Thymus (tissue), 11 donors: ENCODE results near the gene HTATSF1. TPM values are rescaled to one million over a fixed set of nuclear protein-coding genes. Genes with fewer than 3 reads are reported as not detected.

ENCODE experiments used
- DNase-seq, 9 donors: peaks; one replicate each; pipeline ENCODE4 v3.0.0-alpha.2; 2013; ENCODE audit warnings: low spot score in 9 of 9, low read depth in 6 of 9, missing footprints in 1 of 9
- H3K27ac ChIP-seq, 2 donors: one replicate each; pipeline ENCODE4 v1.5.1; 2013; ENCODE audit warnings: control low read depth in 1 of 2, low read depth in 1 of 2, low read length in 1 of 2, mild to moderate bottlenecking in 1 of 2, moderate library complexity in 1 of 2
- H3K27me3 ChIP-seq, 2 donors: one replicate each; pipeline ENCODE4 v1.5.1; 2013; ENCODE audit warnings: low read length in 1 of 2; ENCODE audit not compliant: control insufficient read depth in 2 of 2, insufficient read depth in 1 of 2
- H3K36me3 ChIP-seq, 2 donors: one replicate each; pipeline ENCODE4 v1.5.1; 2013; ENCODE audit warnings: low read length in 1 of 2, mild to moderate bottlenecking in 1 of 2, moderate library complexity in 1 of 2; ENCODE audit not compliant: control insufficient read depth in 2 of 2, insufficient read depth in 2 of 2
- H3K4me1 ChIP-seq, 2 donors: one replicate each; pipeline ENCODE4 v1.5.1; 2013; ENCODE audit warnings: low read length in 2 of 2; ENCODE audit not compliant: control insufficient read depth in 2 of 2, insufficient read depth in 2 of 2
- H3K4me3 ChIP-seq, 2 donors: one replicate each; pipeline ENCODE4 v1.5.1; 2013; ENCODE audit warnings: low read length in 2 of 2, control low read depth in 1 of 2, mild to moderate bottlenecking in 1 of 2
- H3K9me3 ChIP-seq, 2 donors: one replicate each; pipeline ENCODE4 v1.5.1; 2013; ENCODE audit warnings: low read length in 1 of 2, mild to moderate bottlenecking in 1 of 2; ENCODE audit not compliant: control insufficient read depth in 2 of 2, insufficient read depth in 1 of 2
- WGBS: extraction: QIAGEN DNeasy Blood & Tissue Kit; methylation state at CpG from one replicate; pipeline ENCODE4 v1.1.7; 2013; 5-methylcytosine and 5-hydroxymethylcytosine counted together
- polyA plus RNA-seq: library from polyadenylated mRNA; stranded (reverse); fragments of 200-250 nt; gene quantifications from one replicate; pipeline ENCODE4 v1.2.3, GENCODE V29; 2013
- total RNA-seq: library from RNA; stranded (reverse); fragments of 120-200 nt; gene quantifications from one replicate; pipeline ENCODE4 v1.2.4, GENCODE V29; 2013
- donor health status: healthy.

The HTATSF1 gene
- total and polyA plus RNA-seq, 2 donors, result 36.5 to 48.7 TPM

- Histone ChIP-seq H3K27me3 (no peaks in the 10 kb centered on the region), H3K4me3 (no peak overlapping the region), H3K4me1 (no peaks in the 10 kb centered on the region), H3K36me3 (no peaks in the 10 kb centered on the region), H3K9me3 (no peaks in the 10 kb centered on the region), H3K27ac (no peak overlapping the region)
- no peak for DNase-seq
- 81% methylated on average over 2 of the region's 2 CpGs for WGBS
Measured at GRCh38 chrX:136525738-136526606, 28.6 kb downstream of the HTATSF1 start.

DNA sequence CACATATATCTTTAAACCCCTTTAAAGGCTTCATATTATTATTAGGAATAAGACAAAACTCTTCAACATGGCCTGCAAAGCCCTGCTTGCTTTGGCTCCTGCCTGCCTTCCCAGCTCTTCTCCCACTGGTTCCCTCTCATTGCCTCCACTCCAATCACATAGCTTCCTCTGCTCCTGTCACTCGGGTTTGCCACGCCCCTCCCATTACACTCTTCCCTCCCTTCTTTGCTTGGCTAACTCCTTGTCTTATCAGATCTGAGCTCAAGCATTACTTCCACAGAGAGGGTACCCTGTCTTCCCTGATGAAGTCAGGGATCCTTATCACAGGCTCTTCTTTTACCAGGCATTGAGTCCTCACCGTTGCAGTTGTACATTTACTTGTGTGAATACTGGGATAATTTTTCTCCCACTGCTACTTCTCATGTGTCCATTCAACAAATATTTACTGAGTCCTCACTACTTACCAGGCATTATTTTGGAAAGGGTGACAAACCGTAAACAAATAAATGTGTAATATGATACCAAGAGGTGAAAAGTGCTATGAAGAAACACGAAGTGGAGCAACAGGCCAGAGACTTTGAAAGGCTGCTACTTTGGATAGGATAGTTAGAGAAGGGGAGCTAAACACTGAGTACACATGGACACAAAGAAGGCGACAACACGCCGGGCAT lies 31.4 kb downstream of the HTATSF1 start:
- Histone ChIP-seq H3K9me3 (no peaks in the 10 kb centered on the region), H3K4me3 (no peak overlapping the region), H3K27ac (no peak overlapping the region), H3K27me3 (no peaks in the 10 kb centered on the region), H3K36me3 (no peaks in the 10 kb centered on the region), H3K4me1 (no peaks in the 10 kb centered on the region)
- WGBS, result 95% methylated on average over 8 of the region's 8 CpGs
- no peak for DNase-seq

GRCh38 chrX:136529795-136530194 lies 32.4 kb downstream of the HTATSF1 start:
- H3K9me3 ChIP-seq, result no peaks in the 10 kb centered on the region
- no peaks in the 10 kb centered on the region for H3K4me1 ChIP-seq
- DNase-seq, result no peak
- no peaks in the 10 kb centered on the region for H3K27me3 ChIP-seq
- H3K4me3 ChIP-seq, result no peak overlapping the region
- 59% methylated on average over 2 of the region's 2 CpGs for WGBS
- no peak overlapping the region for H3K27ac ChIP-seq
- H3K36me3 ChIP-seq, result no peaks in the 10 kb centered on the region

GRCh38 chrX:136531951-136532350 lies 34.6 kb downstream of the HTATSF1 start, which contains the start of gene VGLL1:
Gene VGLL1, plus strand, starts transcription at chrX:136532215. Its CDS starts 3,806 bp downstream, at chrX:136536021.
- DNase-seq, result no peak
- Histone ChIP-seq H3K27me3 (no peaks in the 10 kb centered on the region), H3K4me1 (no peaks in the 10 kb centered on the region), H3K36me3 (no peaks in the 10 kb centered on the region), H3K9me3 (no peaks in the 10 kb centered on the region), H3K27ac (no peak within 1 kb of the TSS), H3K4me3 (no peak within 1 kb of the TSS)
- WGBS, result 89% methylated on average over 3 of the region's 3 CpGs

- H3K36me3 ChIP-seq, result no peaks in the 10 kb centered on the region
- H3K27me3 ChIP-seq, result no peaks in the 10 kb centered on the region
- 98% methylated on average over 2 of the region's 2 CpGs for WGBS
- no peak for DNase-seq
- no peaks in the 10 kb centered on the region for H3K9me3 ChIP-seq
- H3K27ac ChIP-seq, result no peak overlapping the region
- no peak overlapping the region for H3K4me3 ChIP-seq
- H3K4me1 ChIP-seq, result no peaks in the 10 kb centered on the region
Measured at GRCh38 chrX:136534131-136534530, 36.7 kb downstream of the HTATSF1 start.

GRCh38 chrX:136538811-136539210 lies 41.4 kb downstream of the HTATSF1 start:
- no peak for DNase-seq
- no peaks in the 10 kb centered on the region for H3K27me3 ChIP-seq
- 96% methylated on average over 2 of the region's 2 CpGs for WGBS
- no peak overlapping the region for H3K4me3 ChIP-seq
- H3K4me1 ChIP-seq, result no peaks in the 10 kb centered on the region
- no peak overlapping the region for H3K27ac ChIP-seq
- H3K36me3 ChIP-seq, result no peaks in the 10 kb centered on the region
- H3K9me3 ChIP-seq, result no peaks in the 10 kb centered on the region

- no peak for DNase-seq
- no peak overlapping the region for H3K27ac ChIP-seq
- 97% methylated on average over 5 of the region's 5 CpGs for WGBS
- no peaks in the 10 kb centered on the region for H3K27me3 ChIP-seq
- no peaks in the 10 kb centered on the region for H3K36me3 ChIP-seq
- H3K9me3 ChIP-seq, result no peaks in the 10 kb centered on the region
- H3K4me3 ChIP-seq, result no peak overlapping the region
- H3K4me1 ChIP-seq, result no peaks in the 10 kb centered on the region
Measured at GRCh38 chrX:136540226-136540625, 42.8 kb downstream of the HTATSF1 start.

- H3K27ac ChIP-seq, result no peak overlapping the region
- H3K36me3 ChIP-seq, result no peaks in the 10 kb centered on the region
- no peak for DNase-seq
- no peaks in the 10 kb centered on the region for H3K4me1 ChIP-seq
- WGBS, result 92% methylated on average over 3 of the region's 3 CpGs
- H3K9me3 ChIP-seq, result no peaks in the 10 kb centered on the region
- no peaks in the 10 kb centered on the region for H3K27me3 ChIP-seq
- H3K4me3 ChIP-seq, result no peak overlapping the region
Measured at GRCh38 chrX:136541294-136541693, 43.9 kb downstream of the HTATSF1 start.

GRCh38 chrX:136542281-136542680 lies 44.9 kb downstream of the HTATSF1 start:
- Histone ChIP-seq H3K9me3 (no peaks in the 10 kb centered on the region), H3K4me1 (no peaks in the 10 kb centered on the region), H3K27me3 (no peaks in the 10 kb centered on the region), H3K36me3 (no peaks in the 10 kb centered on the region), H3K27ac (no peak overlapping the region), H3K4me3 (no peak overlapping the region)
- 90% methylated on average over 7 of the region's 7 CpGs for WGBS
- DNase-seq, result no peak
